Vagina (tissue), 2 donors: Measurements from ENCODE around the gene HMCN1.

Source experiments
- POLR2A ChIP-seq, 2 donors: fragments of 450-650 bp; IDR thresholded peaks; one replicate each; pipeline ENCODE4 v1.6.1; 2017; ENCODE audit warnings: antibody characterized with exemption in 2 of 2, mild to moderate bottlenecking in 2 of 2, moderate library complexity in 2 of 2
- POLR2AphosphoS5 ChIP-seq, 2 donors: sonication (generic); formaldehyde crosslinking; IDR thresholded peaks; one replicate each; pipeline ENCODE4 v1.9.0; 2017; ENCODE audit warnings: antibody characterized with exemption in 2 of 2, mild to moderate bottlenecking in 2 of 2, low read depth in 1 of 2; ENCODE audit not compliant: insufficient read depth in 1 of 2
- TF ChIP-seq, protein P1 (sequence below), 3 experiments: fragments of 450-650 bp in 2 of 3; fragments of 200-600 bp in 1 of 3; sonication (generic) in 1 of 3; IDR thresholded peaks; one replicate each; pipeline ENCODE4 v1.5.1; 2017 to 2019; ENCODE audit warnings: antibody characterized with exemption in 3 of 3, mild to moderate bottlenecking in 2 of 3, moderate library complexity in 2 of 3

DNA sequence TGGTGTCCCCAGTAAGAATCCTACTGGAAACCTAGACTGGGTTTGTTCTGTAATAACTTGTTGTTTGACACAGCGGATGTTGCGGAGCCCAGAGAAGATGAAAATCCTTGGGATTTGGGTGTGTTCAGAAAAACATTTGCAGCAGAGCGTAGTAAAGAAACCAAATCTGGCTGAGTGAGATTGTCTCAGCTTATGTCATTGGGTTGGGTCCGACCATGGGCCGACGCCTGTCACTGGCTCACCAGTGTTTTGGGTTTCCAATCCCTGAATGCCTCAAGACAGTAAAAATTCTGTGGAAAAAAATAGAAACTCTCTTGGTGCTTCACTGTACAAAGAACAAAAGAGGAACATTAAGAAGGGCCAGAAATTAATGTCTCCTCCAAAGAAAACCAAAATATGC is 494.6 kb downstream of the HMCN1 start:
- TF ChIP-seq POLR2AphosphoS5 (IDR thresholded peaks at IDR 0.05; ENCODE audit: insufficient read depth in 1 of 2, low read depth in 1 of 2) (no peak), POLR2A (IDR thresholded peaks at IDR 0.05) (no peak)
- TF ChIP-seq, protein P1, sequence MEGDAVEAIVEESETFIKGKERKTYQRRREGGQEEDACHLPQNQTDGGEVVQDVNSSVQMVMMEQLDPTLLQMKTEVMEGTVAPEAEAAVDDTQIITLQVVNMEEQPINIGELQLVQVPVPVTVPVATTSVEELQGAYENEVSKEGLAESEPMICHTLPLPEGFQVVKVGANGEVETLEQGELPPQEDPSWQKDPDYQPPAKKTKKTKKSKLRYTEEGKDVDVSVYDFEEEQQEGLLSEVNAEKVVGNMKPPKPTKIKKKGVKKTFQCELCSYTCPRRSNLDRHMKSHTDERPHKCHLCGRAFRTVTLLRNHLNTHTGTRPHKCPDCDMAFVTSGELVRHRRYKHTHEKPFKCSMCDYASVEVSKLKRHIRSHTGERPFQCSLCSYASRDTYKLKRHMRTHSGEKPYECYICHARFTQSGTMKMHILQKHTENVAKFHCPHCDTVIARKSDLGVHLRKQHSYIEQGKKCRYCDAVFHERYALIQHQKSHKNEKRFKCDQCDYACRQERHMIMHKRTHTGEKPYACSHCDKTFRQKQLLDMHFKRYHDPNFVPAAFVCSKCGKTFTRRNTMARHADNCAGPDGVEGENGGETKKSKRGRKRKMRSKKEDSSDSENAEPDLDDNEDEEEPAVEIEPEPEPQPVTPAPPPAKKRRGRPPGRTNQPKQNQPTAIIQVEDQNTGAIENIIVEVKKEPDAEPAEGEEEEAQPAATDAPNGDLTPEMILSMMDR (IDR thresholded peaks at IDR 0.05), result no peak
